ENCODE data around the gene EHMT1.

The EHMT1 gene

DNA sequence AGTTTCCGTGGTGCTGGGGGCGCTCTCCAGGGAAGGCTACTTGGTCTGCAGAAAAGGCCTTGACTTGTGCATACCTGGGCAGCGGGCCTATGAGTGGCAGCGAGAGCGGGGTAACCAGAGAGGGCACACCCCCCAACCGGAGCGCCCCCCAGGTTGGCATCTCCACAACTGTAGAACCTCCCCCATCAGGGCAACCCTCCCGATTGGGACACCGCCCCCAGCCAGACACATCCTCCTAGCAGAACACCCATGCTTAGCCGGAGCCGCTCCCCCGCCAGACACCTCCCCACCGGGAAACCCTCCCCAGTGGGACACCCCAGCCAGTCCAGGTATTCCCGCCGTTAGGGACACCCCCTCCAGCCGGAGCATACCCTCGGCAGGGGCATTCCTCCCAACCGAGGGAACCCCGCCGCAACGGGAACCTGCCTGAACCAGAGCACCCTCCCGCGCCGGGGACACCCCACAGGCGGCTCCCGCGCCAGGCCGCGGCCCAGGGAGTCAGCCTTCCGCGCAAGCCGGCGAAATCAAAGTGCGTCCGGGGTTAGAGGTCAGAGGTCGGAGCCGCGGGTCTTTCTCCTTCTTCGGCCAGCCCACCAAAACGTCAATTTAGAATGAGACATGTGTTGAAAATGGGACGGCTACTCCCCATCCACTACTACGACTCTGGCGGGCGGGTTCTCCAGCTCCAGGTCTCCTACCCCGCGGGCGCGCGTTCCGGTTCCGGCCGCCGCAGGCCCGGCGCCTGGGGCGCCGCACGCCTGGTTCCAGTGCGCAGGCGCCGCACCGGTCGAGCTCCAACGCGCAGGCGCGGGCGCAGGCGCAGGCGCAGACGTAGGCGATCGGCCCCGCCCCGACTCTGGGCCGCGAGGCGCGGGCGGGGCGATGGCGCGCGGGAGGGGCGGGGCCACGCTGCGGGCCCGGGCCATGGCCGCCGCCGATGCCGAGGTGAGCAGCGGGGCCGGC lies at the start of gene EHMT1:
TSS of gene EHMT1 (plus strand) at position 901 of the 963 bp plus-strand sequence. CDS start at position 925, 24 bp downstream.
- H3K27me3 ChIP-seq (ENCODE audit: insufficient read depth, poor library complexity, severe bottlenecking): no peaks in the 10 kb centered on the region
- peak within 1 kb of the TSS; percentile 80 for H3K4me3 ChIP-seq (ENCODE audit: severe bottlenecking)
- TF ChIP-seq, protein P1, sequence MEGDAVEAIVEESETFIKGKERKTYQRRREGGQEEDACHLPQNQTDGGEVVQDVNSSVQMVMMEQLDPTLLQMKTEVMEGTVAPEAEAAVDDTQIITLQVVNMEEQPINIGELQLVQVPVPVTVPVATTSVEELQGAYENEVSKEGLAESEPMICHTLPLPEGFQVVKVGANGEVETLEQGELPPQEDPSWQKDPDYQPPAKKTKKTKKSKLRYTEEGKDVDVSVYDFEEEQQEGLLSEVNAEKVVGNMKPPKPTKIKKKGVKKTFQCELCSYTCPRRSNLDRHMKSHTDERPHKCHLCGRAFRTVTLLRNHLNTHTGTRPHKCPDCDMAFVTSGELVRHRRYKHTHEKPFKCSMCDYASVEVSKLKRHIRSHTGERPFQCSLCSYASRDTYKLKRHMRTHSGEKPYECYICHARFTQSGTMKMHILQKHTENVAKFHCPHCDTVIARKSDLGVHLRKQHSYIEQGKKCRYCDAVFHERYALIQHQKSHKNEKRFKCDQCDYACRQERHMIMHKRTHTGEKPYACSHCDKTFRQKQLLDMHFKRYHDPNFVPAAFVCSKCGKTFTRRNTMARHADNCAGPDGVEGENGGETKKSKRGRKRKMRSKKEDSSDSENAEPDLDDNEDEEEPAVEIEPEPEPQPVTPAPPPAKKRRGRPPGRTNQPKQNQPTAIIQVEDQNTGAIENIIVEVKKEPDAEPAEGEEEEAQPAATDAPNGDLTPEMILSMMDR (IDR thresholded peaks at IDR 0.05; ENCODE audit: poor library complexity, severe bottlenecking): peak; percentile 19
- no peaks in the 10 kb centered on the region for H3K9me3 ChIP-seq (ENCODE audit: severe bottlenecking)
- H3K27ac ChIP-seq (ENCODE audit: poor library complexity, severe bottlenecking): peak within 1 kb of the TSS; percentile 99
- H3K36me3 ChIP-seq (ENCODE audit: low read depth): peaks cover 57% of the 10 kb centered on the region
- H3K4me1 ChIP-seq (ENCODE audit: insufficient read depth, poor library complexity, severe bottlenecking): peaks cover 15% of the 10 kb centered on the region
- DNase-seq (ENCODE audit: low spot score): peak; percentile 77
- peak; percentile 47 for ATAC-seq (ENCODE audit: low read depth)

DNA sequence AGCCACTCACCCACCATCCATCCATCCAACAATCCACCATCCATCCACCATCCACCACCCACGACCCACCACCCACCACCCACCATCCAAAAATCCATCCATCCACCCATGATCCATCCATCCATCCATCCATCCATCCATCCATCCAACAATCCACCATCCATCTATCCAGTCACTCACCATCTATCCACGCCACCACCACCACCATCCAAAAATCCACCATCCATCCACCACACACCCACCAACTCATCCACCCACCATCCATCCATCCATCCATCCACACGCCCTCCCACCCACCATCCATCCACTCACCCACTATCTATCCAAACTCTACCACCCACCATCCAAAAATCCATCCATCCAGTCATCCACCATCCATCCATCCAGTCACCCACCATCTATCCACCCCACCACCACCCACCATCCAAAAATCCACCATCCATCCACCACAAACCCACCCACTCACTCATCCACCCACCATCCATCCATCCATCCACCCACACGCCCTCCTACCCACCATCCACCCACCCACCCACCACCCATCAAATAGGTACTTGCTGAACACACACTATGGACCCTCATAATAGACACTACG lies 49.1 kb upstream of the EHMT1 start:
- H3K4me1 ChIP-seq (ENCODE audit: insufficient read depth, poor library complexity, severe bottlenecking): no peaks in the 10 kb centered on the region
- peaks cover 38% of the 10 kb centered on the region for H3K36me3 ChIP-seq (ENCODE audit: low read depth)
- no peak overlapping the region for H3K27ac ChIP-seq (ENCODE audit: poor library complexity, severe bottlenecking)
- TF ChIP-seq, protein P1 (IDR thresholded peaks at IDR 0.05; ENCODE audit: poor library complexity, severe bottlenecking): no peak
- H3K9me3 ChIP-seq (ENCODE audit: severe bottlenecking): no peaks in the 10 kb centered on the region
- DNase-seq (ENCODE audit: low spot score) (no peak), ATAC-seq (ENCODE audit: low read depth) (no peak)
- H3K4me3 ChIP-seq (ENCODE audit: severe bottlenecking): no peak overlapping the region
- no peaks in the 10 kb centered on the region for H3K27me3 ChIP-seq (ENCODE audit: insufficient read depth, poor library complexity, severe bottlenecking)

DNA sequence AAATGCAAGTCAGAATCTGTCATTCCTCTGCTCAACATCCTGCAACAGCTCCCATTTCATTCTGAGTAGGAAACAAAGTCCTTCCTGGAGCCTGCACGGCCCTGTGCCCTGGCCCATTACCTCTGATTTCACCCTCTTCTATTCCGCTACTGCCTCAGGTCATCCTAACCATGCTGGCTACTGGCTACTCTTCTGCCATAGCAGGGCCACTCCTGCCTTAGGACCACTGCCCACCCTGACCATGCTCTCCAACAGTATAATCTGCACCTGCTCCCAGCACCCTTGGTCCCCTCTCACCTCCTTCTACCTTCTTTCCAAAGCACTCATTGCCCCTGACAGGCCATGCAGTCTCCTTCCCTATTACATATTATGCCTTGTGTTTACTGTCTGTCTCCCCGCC lies 48.2 kb upstream of the EHMT1 start:
- no peak overlapping the region for H3K27ac ChIP-seq (ENCODE audit: poor library complexity, severe bottlenecking)
- no peak overlapping the region for H3K4me3 ChIP-seq (ENCODE audit: severe bottlenecking)
- no peak for DNase-seq (ENCODE audit: low spot score)
- TF ChIP-seq, protein P1 (IDR thresholded peaks at IDR 0.05; ENCODE audit: poor library complexity, severe bottlenecking): no peak
- H3K27me3 ChIP-seq (ENCODE audit: insufficient read depth, poor library complexity, severe bottlenecking): no peaks in the 10 kb centered on the region
- H3K9me3 ChIP-seq (ENCODE audit: severe bottlenecking): no peaks in the 10 kb centered on the region
- H3K4me1 ChIP-seq (ENCODE audit: insufficient read depth, poor library complexity, severe bottlenecking): no peaks in the 10 kb centered on the region
- ATAC-seq (ENCODE audit: low read depth): no peak
- peaks cover 43% of the 10 kb centered on the region for H3K36me3 ChIP-seq (ENCODE audit: low read depth)

DNA sequence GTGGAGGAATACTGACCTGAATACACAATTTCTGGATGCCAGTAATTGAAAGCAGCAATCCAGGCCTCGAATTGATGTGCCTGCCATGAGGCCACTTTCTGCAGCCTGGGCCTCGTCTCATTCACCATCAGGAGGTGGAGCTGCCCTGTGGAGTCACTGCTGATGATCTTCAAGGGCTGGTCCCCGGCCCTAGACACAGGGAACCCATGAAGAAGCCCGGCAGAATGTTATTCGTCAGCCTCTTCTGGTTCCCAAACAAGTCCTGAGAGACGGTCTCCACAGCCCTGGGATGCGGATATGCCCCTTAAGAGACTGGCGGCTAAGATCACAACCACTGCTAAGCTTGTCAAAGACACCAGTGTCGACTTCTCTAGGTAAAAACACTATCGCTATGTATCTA lies 44.6 kb upstream of the EHMT1 start:
- Histone ChIP-seq H3K36me3 (ENCODE audit: low read depth) (peaks cover 54% of the 10 kb centered on the region), H3K27me3 (ENCODE audit: insufficient read depth, poor library complexity, severe bottlenecking) (no peaks in the 10 kb centered on the region), H3K4me3 (ENCODE audit: severe bottlenecking) (no peak overlapping the region), H3K9me3 (ENCODE audit: severe bottlenecking) (no peaks in the 10 kb centered on the region), H3K4me1 (ENCODE audit: insufficient read depth, poor library complexity, severe bottlenecking) (peaks cover 6% of the 10 kb centered on the region), H3K27ac (ENCODE audit: poor library complexity, severe bottlenecking) (no peak overlapping the region)
- TF ChIP-seq, protein P1 (IDR thresholded peaks at IDR 0.05; ENCODE audit: poor library complexity, severe bottlenecking): no peak
- ATAC-seq (ENCODE audit: low read depth) (no peak), DNase-seq (ENCODE audit: low spot score) (no peak)

Measured in RWPE2 (cell line).